A673 (cell line): ENCODE results near the gene EPB41L5. TPM values are rescaled to one million over a fixed set of nuclear protein-coding genes. Genes with fewer than 3 reads are reported as not detected.
"Not testable (repeated sequence)": the region's sequence is repeated elsewhere in the genome, so short reads cannot be mapped to it uniquely, and the experiment has no call there.

ENCODE experiments used
- BruUV-seq: library from RNA; stranded (reverse); fragments of 400-500 nt; replicated peaks from 2 replicates; lab custom pipeline; 2021; lab: Mats Ljungman, UMichigan
- CTCF ChIA-PET: fragments of 300-600 bp; sonication (Branson Sonifier 250); formaldehyde crosslinking; loops from one replicate; lab custom pipeline; 2022; ENCODE audit warnings: antibody characterized with exemption; lab: Charles Lee
- POLR2A ChIA-PET: fragments of 300-600 bp; sonication (Branson Sonifier 250); formaldehyde crosslinking; loops from one replicate; lab custom pipeline; 2022; ENCODE audit warnings: antibody characterized with exemption; ENCODE audit not compliant: low non-redundant PET; lab: Charles Lee
- DNase-seq: peaks from one replicate; pipeline ENCODE4 v3.0.0-alpha.2; 2015; ENCODE audit warnings: low spot score
- H3K27ac ChIP-seq: fragments of 200-600 bp; sonication (generic); 2 replicates; pipeline ENCODE4 v1.5.1; 2016; ENCODE audit warnings: mixed run types, low read depth, mild to moderate bottlenecking, mixed read lengths, antibody characterized with exemption, low read length; ENCODE audit not compliant: poor library complexity, severe bottlenecking
- H3K27me3 ChIP-seq: fragments of 200-600 bp; sonication (generic); replicated peaks from 2 replicates; pipeline ENCODE4 v1.6.1; 2017; ENCODE audit warnings: mixed run types, low read depth, mild to moderate bottlenecking, mixed read lengths, antibody characterized with exemption, low read length; ENCODE audit not compliant: insufficient read depth, poor library complexity
- H3K36me3 ChIP-seq: fragments of 200-600 bp; sonication (generic); 2 replicates; pipeline ENCODE4 v1.6.1; 2016; ENCODE audit warnings: mixed run types, mild to moderate bottlenecking, mixed read lengths, antibody characterized with exemption, low read length; ENCODE audit not compliant: insufficient read depth, poor library complexity, severe bottlenecking
- H3K4me1 ChIP-seq: fragments of 200-600 bp; sonication (generic); 2 replicates; pipeline ENCODE4 v1.6.1; 2017; ENCODE audit warnings: mixed run types, mild to moderate bottlenecking, mixed read lengths, antibody characterized with exemption, low read length; ENCODE audit not compliant: insufficient read depth, poor library complexity, severe bottlenecking
- H3K4me3 ChIP-seq: fragments of 200-600 bp; sonication (generic); 2 replicates; pipeline ENCODE4 v1.5.1; 2016; ENCODE audit warnings: low read depth, mixed run types, mild to moderate bottlenecking, mixed read lengths, low read length; ENCODE audit not compliant: poor library complexity, severe bottlenecking
- H3K9me3 ChIP-seq: fragments of 200-600 bp; sonication (generic); 2 replicates; pipeline ENCODE4 v1.6.1; 2016; ENCODE audit warnings: mixed run types, low read depth, mild to moderate bottlenecking, mixed read lengths, antibody characterized with exemption, low read length; ENCODE audit not compliant: poor library complexity, severe bottlenecking
- CTCF ChIP-seq: fragments of 300-800, 200-600 bp; sonication (generic); conservative IDR thresholded peaks from 2 replicates; pipeline ENCODE4 v1.5.1; 2017; ENCODE audit warnings: low read depth, mild to moderate bottlenecking, antibody characterized with exemption, low read length, moderate library complexity, mixed read lengths
- EZH2 ChIP-seq: fragments of 200-600 bp; sonication (generic); IDR thresholded peaks from 2 replicates; pipeline ENCODE4 v1.6.1; 2017; ENCODE audit warnings: borderline replicate concordance, low read depth, mild to moderate bottlenecking, mixed read lengths, antibody characterized with exemption, low read length; ENCODE audit not compliant: poor library complexity, severe bottlenecking
- intact Hi-C: fragments of 100-400 bp; cut with micrococcal nuclease; formaldehyde crosslinking; loops from one replicate; pipeline ENCODE4 v1.10.0; 2022; ENCODE audit not compliant: unreplicated experiment
- total RNA-seq: library from RNA; stranded (reverse); gene quantifications from 2 replicates; pipeline ENCODE4 v1.2.3, GENCODE V29; 2021

Gene EPB41L5
- total RNA-seq, 1 experiment from 2014 or later: 26.5 TPM

GRCh38 chr2:119983108-119983507 is 29.8 kb upstream of the EPB41L5 start:
- ChIA-PET CTCF (no interaction called here), POLR2A (no interaction called here)
- H3K9me3 ChIP-seq: no peaks in the 10 kb centered on the region
- TF ChIP-seq CTCF: no peak
- no peak for TF ChIP-seq EZH2
- H3K4me3 ChIP-seq: no peak overlapping the region
- H3K36me3 ChIP-seq: no peaks in the 10 kb centered on the region
- H3K27me3 ChIP-seq: no peaks in the 10 kb centered on the region
- no TSS peak for BruUV-seq
- intact Hi-C loops: no loop called here
- H3K4me1 ChIP-seq: no peaks in the 10 kb centered on the region
- no peak for DNase-seq
- no peak overlapping the region for H3K27ac ChIP-seq

- no TSS peak for BruUV-seq
- TF ChIP-seq EZH2: no peak
- no peak for TF ChIP-seq CTCF
- Histone ChIP-seq H3K27me3 (no peaks in the 10 kb centered on the region), H3K27ac (no peak overlapping the region), H3K4me3 (no peak overlapping the region), H3K9me3 (no peaks in the 10 kb centered on the region), H3K4me1 (no peaks in the 10 kb centered on the region), H3K36me3 (no peaks in the 10 kb centered on the region)
- no peak for DNase-seq
- POLR2A ChIA-PET: no interaction called here
- intact Hi-C loops: no loop called here
- CTCF ChIA-PET: no interaction called here
Observed at GRCh38 chr2:119996148-119996547, 16.7 kb upstream of the EPB41L5 start.

- BruUV-seq, intact Hi-C loops, H3K27ac ChIP-seq, H3K4me3 ChIP-seq, H3K36me3 ChIP-seq, POLR2A ChIA-PET, H3K4me1 ChIP-seq, H3K27me3 ChIP-seq, CTCF ChIA-PET, DNase-seq, H3K9me3 ChIP-seq: not testable (repeated sequence)
Observed at GRCh38 chr2:119996896-119997891, 15.7 kb upstream of the EPB41L5 start.
